ENCODE results near the gene PCGF3.

The PCGF3 gene

GRCh38 chr4:705278-706082 is at the start of gene PCGF3:
Gene PCGF3, plus strand, starts transcription at chr4:705832. Its CDS starts 27,849 bp downstream, at chr4:733681.
- Histone ChIP-seq H3K4me3 (ENCODE audit: low read length) (peak within 1 kb of the TSS; percentile 87), H3K36me3 (ENCODE audit: control insufficient read depth, low read depth, low read length) (no peaks in the 10 kb centered on the region), H3K9ac (ENCODE audit: low read length) (peak within 1 kb of the TSS; percentile 97), H3K27me3 (ENCODE audit: control insufficient read depth, insufficient read depth, low read length) (peaks cover 6% of the 10 kb centered on the region), H3K4me1 (ENCODE audit: control insufficient read depth, low read depth, low read length) (peaks cover 5% of the 10 kb centered on the region), H3K9me3 (ENCODE audit: control insufficient read depth, low read depth, low read length) (no peaks in the 10 kb centered on the region), H3K27ac (ENCODE audit: low read length) (peak within 1 kb of the TSS; percentile 84)

GRCh38 chr4:656436-657337 is 48.9 kb upstream of the PCGF3 start:
- no peaks in the 10 kb centered on the region for H3K9me3 ChIP-seq (ENCODE audit: control insufficient read depth, low read depth, low read length)
- H3K9ac ChIP-seq (ENCODE audit: low read length) = no peak overlapping the region
- H3K27ac ChIP-seq (ENCODE audit: low read length) = no peak overlapping the region
- no peaks in the 10 kb centered on the region for H3K27me3 ChIP-seq (ENCODE audit: control insufficient read depth, insufficient read depth, low read length)
- H3K4me1 ChIP-seq (ENCODE audit: control insufficient read depth, low read depth, low read length) = no peaks in the 10 kb centered on the region
- no peak overlapping the region for H3K4me3 ChIP-seq (ENCODE audit: low read length)
- no peaks in the 10 kb centered on the region for H3K36me3 ChIP-seq (ENCODE audit: control insufficient read depth, low read depth, low read length)

- no peak overlapping the region for H3K27ac ChIP-seq (ENCODE audit: low read length)
- H3K9me3 ChIP-seq (ENCODE audit: control insufficient read depth, low read depth, low read length) = no peaks in the 10 kb centered on the region
- no peak overlapping the region for H3K9ac ChIP-seq (ENCODE audit: low read length)
- H3K4me3 ChIP-seq (ENCODE audit: low read length) = no peak overlapping the region
- H3K27me3 ChIP-seq (ENCODE audit: control insufficient read depth, insufficient read depth, low read length) = no peaks in the 10 kb centered on the region
- H3K4me1 ChIP-seq (ENCODE audit: control insufficient read depth, low read depth, low read length) = no peaks in the 10 kb centered on the region
- no peaks in the 10 kb centered on the region for H3K36me3 ChIP-seq (ENCODE audit: control insufficient read depth, low read depth, low read length)
Measured at GRCh38 chr4:657338-657833, 48.2 kb upstream of the PCGF3 start.

GRCh38 chr4:657834-658667 is 47.6 kb upstream of the PCGF3 start:
- Histone ChIP-seq H3K36me3 (ENCODE audit: control insufficient read depth, low read depth, low read length) (no peaks in the 10 kb centered on the region), H3K4me1 (ENCODE audit: control insufficient read depth, low read depth, low read length) (no peaks in the 10 kb centered on the region), H3K27ac (ENCODE audit: low read length) (no peak overlapping the region), H3K4me3 (ENCODE audit: low read length) (no peak overlapping the region), H3K9ac (ENCODE audit: low read length) (no peak overlapping the region), H3K27me3 (ENCODE audit: control insufficient read depth, insufficient read depth, low read length) (no peaks in the 10 kb centered on the region), H3K9me3 (ENCODE audit: control insufficient read depth, low read depth, low read length) (no peaks in the 10 kb centered on the region)

- H3K4me3 ChIP-seq (ENCODE audit: low read length) = no peak overlapping the region
- no peak overlapping the region for H3K9ac ChIP-seq (ENCODE audit: low read length)
- no peaks in the 10 kb centered on the region for H3K4me1 ChIP-seq (ENCODE audit: control insufficient read depth, low read depth, low read length)
- H3K9me3 ChIP-seq (ENCODE audit: control insufficient read depth, low read depth, low read length) = no peaks in the 10 kb centered on the region
- no peak overlapping the region for H3K27ac ChIP-seq (ENCODE audit: low read length)
- no peaks in the 10 kb centered on the region for H3K36me3 ChIP-seq (ENCODE audit: control insufficient read depth, low read depth, low read length)
- no peaks in the 10 kb centered on the region for H3K27me3 ChIP-seq (ENCODE audit: control insufficient read depth, insufficient read depth, low read length)
Measured at GRCh38 chr4:658681-659667, 46.7 kb upstream of the PCGF3 start.

- H3K4me3 ChIP-seq (ENCODE audit: low read length) = no peak overlapping the region
Measured at GRCh38 chr4:659851-660250, 45.8 kb upstream of the PCGF3 start.

GRCh38 chr4:660401-660800 is 45.2 kb upstream of the PCGF3 start:
- Histone ChIP-seq H3K9me3 (ENCODE audit: control insufficient read depth, low read depth, low read length) (no peaks in the 10 kb centered on the region), H3K4me3 (ENCODE audit: low read length) (no peak overlapping the region), H3K27me3 (ENCODE audit: control insufficient read depth, insufficient read depth, low read length) (no peaks in the 10 kb centered on the region), H3K4me1 (ENCODE audit: control insufficient read depth, low read depth, low read length) (no peaks in the 10 kb centered on the region), H3K27ac (ENCODE audit: low read length) (no peak overlapping the region), H3K36me3 (ENCODE audit: control insufficient read depth, low read depth, low read length) (no peaks in the 10 kb centered on the region), H3K9ac (ENCODE audit: low read length) (no peak overlapping the region)

More at GRCh38 chr4:659851-660250, 45.8 kb upstream of the PCGF3 start:
- Histone ChIP-seq H3K9me3 (ENCODE audit: control insufficient read depth, low read depth, low read length) (no peaks in the 10 kb centered on the region), H3K4me1 (ENCODE audit: control insufficient read depth, low read depth, low read length) (no peaks in the 10 kb centered on the region), H3K27me3 (ENCODE audit: control insufficient read depth, insufficient read depth, low read length) (no peaks in the 10 kb centered on the region), H3K9ac (ENCODE audit: low read length) (no peak overlapping the region), H3K27ac (ENCODE audit: low read length) (no peak overlapping the region), H3K36me3 (ENCODE audit: control insufficient read depth, low read depth, low read length) (no peaks in the 10 kb centered on the region)

GRCh38 chr4:661231-661630 is 44.4 kb upstream of the PCGF3 start:
- Histone ChIP-seq H3K9ac (ENCODE audit: low read length) (no peak overlapping the region), H3K36me3 (ENCODE audit: control insufficient read depth, low read depth, low read length) (no peaks in the 10 kb centered on the region), H3K4me3 (ENCODE audit: low read length) (no peak overlapping the region), H3K9me3 (ENCODE audit: control insufficient read depth, low read depth, low read length) (no peaks in the 10 kb centered on the region), H3K27me3 (ENCODE audit: control insufficient read depth, insufficient read depth, low read length) (no peaks in the 10 kb centered on the region), H3K27ac (ENCODE audit: low read length) (no peak overlapping the region), H3K4me1 (ENCODE audit: control insufficient read depth, low read depth, low read length) (no peaks in the 10 kb centered on the region)

- no peak overlapping the region for H3K9ac ChIP-seq (ENCODE audit: low read length)
- no peak overlapping the region for H3K4me3 ChIP-seq (ENCODE audit: low read length)
- no peaks in the 10 kb centered on the region for H3K27me3 ChIP-seq (ENCODE audit: control insufficient read depth, insufficient read depth, low read length)
- no peaks in the 10 kb centered on the region for H3K4me1 ChIP-seq (ENCODE audit: control insufficient read depth, low read depth, low read length)
- no peak overlapping the region for H3K27ac ChIP-seq (ENCODE audit: low read length)
- no peaks in the 10 kb centered on the region for H3K36me3 ChIP-seq (ENCODE audit: control insufficient read depth, low read depth, low read length)
- no peaks in the 10 kb centered on the region for H3K9me3 ChIP-seq (ENCODE audit: control insufficient read depth, low read depth, low read length)
Measured at GRCh38 chr4:661881-662761, 43.5 kb upstream of the PCGF3 start.

GRCh38 chr4:663046-663437 is 42.6 kb upstream of the PCGF3 start:
- no peaks in the 10 kb centered on the region for H3K9me3 ChIP-seq (ENCODE audit: control insufficient read depth, low read depth, low read length)

More at GRCh38 chr4:663046-663437, 42.6 kb upstream of the PCGF3 start:
- Histone ChIP-seq H3K4me3 (ENCODE audit: low read length) (peak overlapping the region; percentile 84), H3K36me3 (ENCODE audit: control insufficient read depth, low read depth, low read length) (no peaks in the 10 kb centered on the region), H3K27ac (ENCODE audit: low read length) (no peak overlapping the region), H3K27me3 (ENCODE audit: control insufficient read depth, insufficient read depth, low read length) (no peaks in the 10 kb centered on the region), H3K9ac (ENCODE audit: low read length) (peak overlapping the region; percentile 57), H3K4me1 (ENCODE audit: control insufficient read depth, low read depth, low read length) (no peaks in the 10 kb centered on the region)
